Measurements from ENCODE around the gene MGAT4A.
"Not testable (repeated sequence)": the region's sequence is repeated elsewhere in the genome, so short reads cannot be mapped to it uniquely, and the experiment has no call there.

The MGAT4A gene

GRCh38 chr2:98701230-98701629, 29.7 kb downstream of the MGAT4A start:
- peak; percentile 6 for DNase-seq

- no peak for DNase-seq
Observed at GRCh38 chr2:98698896-98699295, 32.0 kb downstream of the MGAT4A start.

- DNase-seq = no peak
Observed at GRCh38 chr2:98697651-98698337, 33.1 kb downstream of the MGAT4A start.

- no peak for DNase-seq
Observed at GRCh38 chr2:98696200-98696599, 34.7 kb downstream of the MGAT4A start.

- no peak for DNase-seq
Observed at GRCh38 chr2:98695255-98695654, 35.7 kb downstream of the MGAT4A start.

GRCh38 chr2:98693477-98693876, 37.5 kb downstream of the MGAT4A start:
- DNase-seq = no peak

GRCh38 chr2:98692090-98693054, 38.6 kb downstream of the MGAT4A start:
- DNase-seq = no peak

GRCh38 chr2:98691303-98691702, 39.6 kb downstream of the MGAT4A start:
- DNase-seq = no peak

GRCh38 chr2:98685930-98686887, 44.7 kb downstream of the MGAT4A start:
- DNase-seq = no peak

- DNase-seq = no peak
Observed at GRCh38 chr2:98683728-98684127, 47.2 kb downstream of the MGAT4A start.

GRCh38 chr2:98676742-98677141, 54.2 kb downstream of the MGAT4A start:
- no peak for DNase-seq

- DNase-seq = no peak
Observed at GRCh38 chr2:98674233-98674964, 56.5 kb downstream of the MGAT4A start.

- no peak for DNase-seq
Observed at GRCh38 chr2:98669675-98670074, 61.3 kb downstream of the MGAT4A start.

- no peak for DNase-seq
Observed at GRCh38 chr2:98665677-98666076, 65.3 kb downstream of the MGAT4A start.

GRCh38 chr2:98664323-98664722, 66.6 kb downstream of the MGAT4A start:
- no peak for DNase-seq

GRCh38 chr2:98663511-98664090, 67.3 kb downstream of the MGAT4A start:
- no peak for DNase-seq

GRCh38 chr2:98659491-98659840, 71.5 kb downstream of the MGAT4A start:
- DNase-seq = not testable (repeated sequence)

- DNase-seq = no peak
Observed at GRCh38 chr2:98658816-98659490, 72.0 kb downstream of the MGAT4A start.

- no peak for DNase-seq
Observed at GRCh38 chr2:98656800-98657199, 74.1 kb downstream of the MGAT4A start.

- peak; percentile 8 for DNase-seq
Observed at GRCh38 chr2:98654699-98655495, 76.0 kb downstream of the MGAT4A start.

Measured in eye (tissue), 1 donor.